Central memory CD8-positive, alpha-beta T cell (primary cell): ENCODE results near the gene SERINC5.

Experiments
- ATAC-seq: fragments of 150-1000 bp; cut with Tn5 transposase; replicated peaks from 2 replicates; pipeline ENCODE4 v1.10.0; 2022; ENCODE audit warnings: mild to moderate bottlenecking, moderate FRiP score, moderate number of reproducible peaks; ENCODE audit not compliant: poor library complexity, severe bottlenecking; ENCODE audit errors: extremely low read depth
- DNase-seq, 2 donors: peaks; one replicate each; pipeline ENCODE4 v3.0.0; 2021; ENCODE audit warnings: low spot score in 2 of 2
- H3K27ac Mint-ChIP-seq: one replicate; pipeline ENCODE4 v1.8.0; 2022; ENCODE audit warnings: low read depth, mild to moderate bottlenecking, moderate library complexity, mixed read lengths
- H3K27me3 Mint-ChIP-seq: one replicate; pipeline ENCODE4 v1.8.0; 2022; ENCODE audit warnings: mixed read lengths
- H3K36me3 Mint-ChIP-seq: one replicate; pipeline ENCODE4 v1.8.0; 2022; ENCODE audit warnings: mild to moderate bottlenecking, moderate library complexity, mixed read lengths; ENCODE audit not compliant: insufficient read depth
- H3K4me1 Mint-ChIP-seq: one replicate; pipeline ENCODE4 v1.8.0; 2022; ENCODE audit warnings: mixed read lengths
- H3K4me3 Mint-ChIP-seq: one replicate; pipeline ENCODE4 v1.8.0; 2022; ENCODE audit warnings: mild to moderate bottlenecking, moderate library complexity, mixed read lengths
- H3K9me3 Mint-ChIP-seq: one replicate; pipeline ENCODE4 v1.8.0; 2022; ENCODE audit warnings: mixed read lengths

The SERINC5 gene

GRCh38 chr5:80067016-80067415, 188.8 kb downstream of the SERINC5 start:
- H3K4me1 Mint-ChIP-seq, result no peaks in the 10 kb centered on the region
- H3K9me3 Mint-ChIP-seq, result no peaks in the 10 kb centered on the region
- no peak for DNase-seq
- H3K27me3 Mint-ChIP-seq, result no peaks in the 10 kb centered on the region
- ATAC-seq, result no peak
- H3K36me3 Mint-ChIP-seq, result peaks cover 7% of the 10 kb centered on the region
- H3K27ac Mint-ChIP-seq, result no peak overlapping the region
- H3K4me3 Mint-ChIP-seq, result no peak overlapping the region

GRCh38 chr5:80064124-80064523, 191.7 kb downstream of the SERINC5 start:
- no peak overlapping the region for H3K4me3 Mint-ChIP-seq
- no peak overlapping the region for H3K27ac Mint-ChIP-seq
- peaks cover 2% of the 10 kb centered on the region for H3K36me3 Mint-ChIP-seq
- no peaks in the 10 kb centered on the region for H3K27me3 Mint-ChIP-seq
- H3K9me3 Mint-ChIP-seq, result no peaks in the 10 kb centered on the region
- no peaks in the 10 kb centered on the region for H3K4me1 Mint-ChIP-seq
- DNase-seq (no peak), ATAC-seq (no peak)
